NCI-H748 (cell line): ENCODE data around the gene NRP2.
A peak's percentile ranks its signal among the peaks of the same experiment; 100 is the strongest.

Experiments
- DNase-seq: peaks from one replicate; lab custom pipeline; 2025; ENCODE audit not compliant: unreplicated experiment; lab: John Stamatoyannopoulos, UW

The NRP2 gene

GRCh38 chr2:205769879-205770278, 87.6 kb downstream of the NRP2 start:
- peak; percentile 86 for DNase-seq

- peak; percentile 12 for DNase-seq
These were observed 88.3 kb downstream of the NRP2 start for GRCh38 chr2:205770577-205770976.

- DNase-seq, result no peak
These were observed 88.7 kb downstream of the NRP2 start for GRCh38 chr2:205771031-205771430.

- DNase-seq, result no peak
These were observed 89.4 kb downstream of the NRP2 start for GRCh38 chr2:205771666-205772065.

GRCh38 chr2:205772983-205773382, 90.7 kb downstream of the NRP2 start:
- peak; percentile 87 for DNase-seq

GRCh38 chr2:205773989-205774388, 91.7 kb downstream of the NRP2 start:
- peak; percentile 20 for DNase-seq

GRCh38 chr2:205775097-205775877, 93.0 kb downstream of the NRP2 start:
- peak; percentile 84 for DNase-seq

GRCh38 chr2:205776139-205776538, 93.8 kb downstream of the NRP2 start:
- peak; percentile 32 for DNase-seq

GRCh38 chr2:205776720-205777119, 94.4 kb downstream of the NRP2 start:
- peak; percentile 95 for DNase-seq

GRCh38 chr2:205778356-205778755, 96.1 kb downstream of the NRP2 start:
- DNase-seq, result no peak

GRCh38 chr2:205780645-205781044, 98.3 kb downstream of the NRP2 start:
- no peak for DNase-seq

GRCh38 chr2:205781244-205781931, 99.1 kb downstream of the NRP2 start:
- peak; percentile 41 for DNase-seq

GRCh38 chr2:205782941-205783340, 100.6 kb downstream of the NRP2 start:
- no peak for DNase-seq

GRCh38 chr2:205783872-205784499, 101.7 kb downstream of the NRP2 start:
- no peak for DNase-seq

- no peak for DNase-seq
These were observed 103.4 kb downstream of the NRP2 start for GRCh38 chr2:205785507-205786260.

GRCh38 chr2:205786976-205787375, 104.7 kb downstream of the NRP2 start:
- no peak for DNase-seq

GRCh38 chr2:205787761-205788160, 105.5 kb downstream of the NRP2 start:
- DNase-seq, result no peak

GRCh38 chr2:205789906-205790305, 107.6 kb downstream of the NRP2 start:
- no peak for DNase-seq

GRCh38 chr2:205792908-205793307, 110.6 kb downstream of the NRP2 start:
- DNase-seq, result no peak

GRCh38 chr2:205796805-205797313, 114.6 kb downstream of the NRP2 start:
- no peak for DNase-seq

- no peak for DNase-seq
These were observed 115.6 kb downstream of the NRP2 start for GRCh38 chr2:205797866-205798265.
